Spleen (tissue), 11 donors: ENCODE results near the gene MBIP. TPM values are rescaled to one million over a fixed set of nuclear protein-coding genes. Genes with fewer than 3 reads are reported as not detected.

Experiments
- DNase-seq: peaks from one replicate; pipeline ENCODE4 v3.0.0-alpha.2; 2020
- H3K27ac ChIP-seq, 8 donors: fragments of 200-600 bp; sonication (generic) in 7 of 8; 1 replicate in 4 of 8; 2 replicates in 4 of 8; pipeline versions ENCODE4 v1.5.0 to v1.8.0; 2016 to 2021; ENCODE audit warnings: inconsistent platforms in 4 of 8, mild to moderate bottlenecking in 4 of 8, moderate library complexity in 1 of 8
- H3K27me3 ChIP-seq, 7 donors: fragments of 200-600 bp; sonication (generic) in 6 of 7; replicated peaks in 1 of 7; 1 replicate in 4 of 7; 2 replicates in 3 of 7; pipeline versions ENCODE4 v1.5.0 to v1.8.0; 2016 to 2021; ENCODE audit warnings: inconsistent platforms in 3 of 7, mild to moderate bottlenecking in 1 of 7
- H3K36me3 ChIP-seq, 6 donors: fragments of 200-600 bp; sonication (generic) in 5 of 6; 1 replicate in 4 of 6; 2 replicates in 2 of 6; pipeline versions ENCODE4 v1.5.0 to v1.8.0; 2016 to 2021; ENCODE audit warnings: inconsistent platforms in 2 of 6
- H3K4me1 ChIP-seq, 6 donors: fragments of 200-600 bp; sonication (generic) in 5 of 6; 1 replicate in 3 of 6; 2 replicates in 3 of 6; pipeline versions ENCODE4 v1.5.0 to v1.8.0; 2016 to 2021; ENCODE audit warnings: inconsistent platforms in 3 of 6
- H3K4me3 ChIP-seq, 8 donors: fragments of 200-600 bp; sonication (generic) in 7 of 8; 1 replicate in 4 of 8; 2 replicates in 4 of 8; pipeline versions ENCODE4 v1.5.0 to v1.8.0; 2016 to 2021; ENCODE audit warnings: inconsistent platforms in 4 of 8, mild to moderate bottlenecking in 4 of 8, moderate library complexity in 2 of 8
- H3K9me3 ChIP-seq, 8 donors: fragments of 200-600 bp; sonication (generic) in 7 of 8; 1 replicate in 4 of 8; 2 replicates in 4 of 8; pipeline versions ENCODE4 v1.5.0 to v1.8.0; 2016 to 2021; ENCODE audit warnings: inconsistent platforms in 4 of 8
- CTCF ChIP-seq, 11 experiments: fragments of 200-600 bp in 7 of 11; fragments of 450-650 bp in 4 of 11; sonication (generic) in 4 of 11; IDR thresholded peaks in 8 of 11; conservative IDR thresholded peaks in 3 of 11; 1 replicate in 7 of 11; 2 replicates in 4 of 11; pipeline versions ENCODE4 v1.4.0 to v1.8.0; 2016 to 2021; ENCODE audit warnings: antibody characterized with exemption in 11 of 11, inconsistent platforms in 4 of 11, mild to moderate bottlenecking in 1 of 11
- POLR2A ChIP-seq, 3 donors: fragments of 450-650 bp; IDR thresholded peaks; one replicate each; pipeline ENCODE4 v1.5.1; 2017; ENCODE audit warnings: antibody characterized with exemption in 3 of 3, mild to moderate bottlenecking in 1 of 3
- POLR2AphosphoS5 ChIP-seq, 3 donors: sonication (generic); formaldehyde crosslinking; IDR thresholded peaks; one replicate each; pipeline ENCODE4 v1.5.1; 2017; ENCODE audit warnings: antibody characterized with exemption in 3 of 3
- WGBS, 5 donors: extraction: QIAGEN DNeasy Blood & Tissue Kit in 3 of 5; methylation state at CpG; one replicate each; pipeline versions ENCODE4 v1.1.5 to v1.1.7; 2013 to 2018; 5-methylcytosine and 5-hydroxymethylcytosine counted together
- intact Hi-C: fragments of 100-400 bp; cut with DNase I; formaldehyde crosslinking; loops from one replicate; pipeline ENCODE4 v1.15.0; 2023; ENCODE audit warnings: low total_unique reads
- polyA plus RNA-seq, 3 donors: library from polyadenylated mRNA; stranded (reverse); fragments of 200-250 nt; gene quantifications; one replicate each; pipeline ENCODE4 v1.2.1, GENCODE V29; 2013
- total RNA-seq, 7 donors: library from RNA; depleted of rRNA in 3 of 7; stranded (reverse); fragments of >200 nt in 3 of 7; fragmentation: NEBNext Ultra II Directional in 4 of 7; extraction: Animal tissue kit (Norgen Biotek cat#: 25700) in 4 of 7; gene quantifications; one replicate each; pipeline versions ENCODE4 v1.1.0 to v1.2.1, GENCODE V29; 2016 to 2021
- donor health status: healthy with polysubstance abuse.
- donor health status: DM: no; HTN: no; CAD: no; lungs with moderate emphysema.
- donor health status: DM: no; HTN: no; CAD: no.
- donor health status: Bipolar disorder and iron deficiency.
- donor health status: healthy.
- donor health status: DM: no; HTN: no; CAD: no.
- donor health status: DM: yes; HTN: yes; CAD: no.

MBIP gene
- total and polyA plus RNA-seq, 10 donors, result 13.2 to 23.8 (median 15.5) TPM

DNA sequence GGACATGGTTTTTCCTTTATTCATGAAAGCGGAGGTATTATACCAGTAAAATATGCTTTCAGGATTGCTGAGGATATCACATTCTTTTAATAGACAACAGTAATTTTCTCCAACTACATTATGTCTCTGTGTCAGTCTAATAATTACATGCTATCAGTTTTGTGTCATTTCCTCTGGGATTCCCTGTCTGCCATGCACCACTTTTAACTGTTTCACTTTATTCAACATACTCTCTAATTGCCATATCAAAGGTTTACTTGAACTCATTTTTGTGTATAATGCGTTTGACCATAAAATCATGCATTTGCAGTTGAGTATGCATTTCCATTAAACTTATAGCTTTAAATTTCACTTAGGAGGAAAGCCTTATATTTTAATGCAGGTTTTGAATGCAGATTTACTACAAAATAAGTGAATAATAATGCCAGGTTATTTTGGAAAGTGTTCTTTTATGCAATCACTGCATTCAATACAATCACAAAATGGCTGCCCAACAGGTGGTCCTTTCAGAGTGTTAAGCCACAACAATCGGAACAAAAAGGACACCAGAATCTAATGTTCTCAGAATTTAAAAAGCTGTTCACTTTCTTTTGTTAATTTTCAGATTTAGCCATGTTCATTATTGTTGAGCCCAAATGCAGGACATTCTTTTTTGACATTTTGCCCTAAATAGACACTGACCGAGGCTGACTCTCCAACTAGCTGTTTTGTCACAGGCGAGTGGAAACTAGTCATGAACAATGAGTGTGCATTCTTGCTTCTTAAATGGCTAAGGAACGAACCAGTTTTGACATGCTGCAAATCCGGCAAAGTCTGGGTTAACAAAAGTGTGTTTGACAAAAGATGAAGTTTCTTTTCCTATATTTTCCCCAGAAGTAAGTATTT lies 40.9 kb downstream of the MBIP start:
- H3K27ac ChIP-seq, result no peak overlapping the region
- H3K4me3 ChIP-seq, result no peak overlapping the region
- TF ChIP-seq POLR2AphosphoS5 (IDR thresholded peaks at IDR 0.05) (no peak), POLR2A (IDR thresholded peaks at IDR 0.05) (no peak), CTCF (IDR thresholded peaks at IDR 0.05 in 8 of 11, conservative IDR thresholded peaks at IDR 0.05 in 3 of 11) (no peak)
- H3K27me3 ChIP-seq, result peaks cover 0 to 32% (median 0%) of the 10 kb centered on the region in 7 donors
- no peaks in the 10 kb centered on the region for H3K36me3 ChIP-seq
- DNase-seq, result no peak
- intact Hi-C loops, result no loop called here
- WGBS, 5 donors, result 82 to 86% (median 85%) methylated on average over 7 of the region's 7 CpGs
- no peaks in the 10 kb centered on the region for H3K4me1 ChIP-seq
- no peaks in the 10 kb centered on the region for H3K9me3 ChIP-seq

GRCh38 chr14:36275741-36276140 lies 44.7 kb downstream of the MBIP start:
- intact Hi-C loops, result no loop called here
- TF ChIP-seq POLR2A (IDR thresholded peaks at IDR 0.05) (no peak), POLR2AphosphoS5 (IDR thresholded peaks at IDR 0.05) (no peak), CTCF (IDR thresholded peaks at IDR 0.05 in 8 of 11, conservative IDR thresholded peaks at IDR 0.05 in 3 of 11) (no peak)
- peaks cover 0 to 64% (median 7%) of the 10 kb centered on the region in 7 donors for H3K27me3 ChIP-seq
- 88 to 95% (median 92%) methylated on average over 3 of the region's 3 CpGs for WGBS, 5 donors
- H3K9me3 ChIP-seq, result no peaks in the 10 kb centered on the region
- H3K4me1 ChIP-seq, result peaks cover 0 to 12% (median 5%) of the 10 kb centered on the region in 6 donors
- DNase-seq, result no peak
- H3K27ac ChIP-seq, result no peak overlapping the region
- no peaks in the 10 kb centered on the region for H3K36me3 ChIP-seq
- no peak overlapping the region for H3K4me3 ChIP-seq

- Histone ChIP-seq H3K4me3 (peak overlapping the region in 3 of 8 donors; percentile 7 to 51 (median 15)), H3K27ac (no peak overlapping the region), H3K27me3 (peaks cover 0 to 55% (median 7%) of the 10 kb centered on the region in 7 donors), H3K9me3 (no peaks in the 10 kb centered on the region), H3K36me3 (no peaks in the 10 kb centered on the region), H3K4me1 (peaks cover 0 to 12% (median 5%) of the 10 kb centered on the region in 6 donors)
- intact Hi-C loops, result no loop called here
- no peak for DNase-seq
- TF ChIP-seq POLR2AphosphoS5 (IDR thresholded peaks at IDR 0.05), result no peak
- TF ChIP-seq POLR2A (IDR thresholded peaks at IDR 0.05), result no peak
- no peak for TF ChIP-seq CTCF (IDR thresholded peaks at IDR 0.05 in 8 of 11, conservative IDR thresholded peaks at IDR 0.05 in 3 of 11)
- WGBS, 5 donors, result 4 to 37% (median 5%) methylated on average over 29 of the region's 29 CpGs
These were observed 48.2 kb downstream of the MBIP start for GRCh38 chr14:36271939-36272907.
